ENCODE measurements around the gene SLC38A8.

GRCh38 chr16:83972256-83973008 lies 70.2 kb downstream of the SLC38A8 start:
- TF ChIP-seq CTCF (IDR thresholded peaks at IDR 0.05) (no peak), POLR2A (IDR thresholded peaks at IDR 0.05) (no peak)

Measured in vagina (tissue), 2 donors.